Mesendoderm (in vitro differentiated cells): ENCODE measurements around the gene STK35.
"Not testable (repeated sequence)": the region's sequence is repeated elsewhere in the genome, so short reads cannot be mapped to it uniquely, and the experiment has no call there.

ENCODE experiments used
- DNase-seq: peaks from one replicate; pipeline ENCODE4 v3.0.0; 2013
- H2AK5ac ChIP-seq: 2 replicates; pipeline ENCODE4 v1.6.1; 2013; ENCODE audit warnings: low read length, inconsistent platforms
- H2BK120ac ChIP-seq: 2 replicates; pipeline ENCODE4 v1.6.1; 2013; ENCODE audit warnings: low read depth, mild to moderate bottlenecking, low read length, moderate library complexity, mixed read lengths
- H2BK15ac ChIP-seq: replicated peaks from 2 replicates; pipeline ENCODE4 v1.6.1; 2013; ENCODE audit warnings: low read depth, mild to moderate bottlenecking, moderate library complexity
- H2BK5ac ChIP-seq: 2 replicates; pipeline ENCODE4 v1.6.1; 2013; ENCODE audit warnings: low read length, inconsistent platforms
- H3K18ac ChIP-seq: 2 replicates; pipeline ENCODE4 v1.6.1; 2013; ENCODE audit warnings: mild to moderate bottlenecking, low read length, mixed read lengths
- H3K23ac ChIP-seq: one replicate; pipeline ENCODE4 v1.6.1; 2013; ENCODE audit warnings: low read length
- H3K27ac ChIP-seq: 2 replicates; pipeline ENCODE4 v1.5.1; 2013; ENCODE audit warnings: low read depth, mild to moderate bottlenecking, inconsistent platforms, low read length, moderate library complexity
- H3K27me3 ChIP-seq: 2 replicates; pipeline ENCODE4 v1.6.1; 2013; ENCODE audit warnings: low read length, control low read depth, mild to moderate bottlenecking, inconsistent platforms; ENCODE audit not compliant: insufficient read depth, poor library complexity
- H3K36me3 ChIP-seq: 2 replicates; pipeline ENCODE4 v1.6.1; 2013; ENCODE audit warnings: low read length, inconsistent platforms; ENCODE audit not compliant: control insufficient read depth, insufficient read depth
- H3K4ac ChIP-seq: one replicate; pipeline ENCODE4 v1.6.1; 2013; ENCODE audit warnings: low read depth, mild to moderate bottlenecking, low read length, moderate library complexity
- H3K4me1 ChIP-seq: 2 replicates; pipeline ENCODE4 v1.6.1; 2013; ENCODE audit warnings: low read depth, low read length, inconsistent platforms; ENCODE audit not compliant: control insufficient read depth
- H3K4me2 ChIP-seq: 2 replicates; pipeline ENCODE4 v1.6.1; 2013; ENCODE audit warnings: low read length
- H3K4me3 ChIP-seq: 2 replicates; pipeline ENCODE4 v1.5.1; 2013; ENCODE audit warnings: mild to moderate bottlenecking, low read length
- H3K56ac ChIP-seq: one replicate; pipeline ENCODE4 v1.6.1; 2013; ENCODE audit warnings: low read length
- H3K79me1 ChIP-seq: 2 replicates; pipeline ENCODE4 v1.6.1; 2013; ENCODE audit warnings: low read length, inconsistent platforms
- H3K79me2 ChIP-seq: 2 replicates; pipeline ENCODE4 v1.6.1; 2013; ENCODE audit warnings: mild to moderate bottlenecking, low read length; ENCODE audit not compliant: control insufficient read depth, insufficient read depth
- H3K9ac ChIP-seq: 2 replicates; pipeline ENCODE4 v1.6.1; 2013; ENCODE audit warnings: low read length, inconsistent platforms
- H4K5ac ChIP-seq: one replicate; pipeline ENCODE4 v1.6.1; 2013; ENCODE audit warnings: low read length
- H4K8ac ChIP-seq: one replicate; pipeline ENCODE4 v1.6.1; 2013; ENCODE audit warnings: low read depth, mild to moderate bottlenecking, control low read depth, low read length, moderate library complexity
- WGBS: extraction: QIAGEN DNeasy Blood & Tissue Kit; methylation state at CpG from one replicate; pipeline ENCODE4 v1.1.7; 2013; ENCODE audit warnings: low lambda C conversion rate, missing lambda C conversion rate; ENCODE audit not compliant: insufficient coverage; ENCODE audit errors: extremely low coverage; 5-methylcytosine and 5-hydroxymethylcytosine counted together

STK35 gene

GRCh38 chr20:2170404-2170803 lies 68.8 kb downstream of the STK35 start:
- no peak overlapping the region for H4K8ac ChIP-seq
- no peak overlapping the region for H3K23ac ChIP-seq
- no peak overlapping the region for H3K4ac ChIP-seq
- H3K4me1 ChIP-seq = no peaks in the 10 kb centered on the region
- no peaks in the 10 kb centered on the region for H3K36me3 ChIP-seq
- no peak overlapping the region for H3K18ac ChIP-seq
- H2BK5ac ChIP-seq = no peak overlapping the region
- no peak for DNase-seq
- no peak overlapping the region for H3K9ac ChIP-seq
- H3K27me3 ChIP-seq = no peaks in the 10 kb centered on the region
- H2AK5ac ChIP-seq = no peak overlapping the region
- H4K5ac ChIP-seq = no peak overlapping the region
- H2BK120ac ChIP-seq = no peak overlapping the region
- H3K27ac ChIP-seq = no peak overlapping the region
- H3K56ac ChIP-seq = no peak overlapping the region
- H3K79me1 ChIP-seq = no peaks in the 10 kb centered on the region
- H3K4me3 ChIP-seq = no peak overlapping the region
- no peak overlapping the region for H3K4me2 ChIP-seq
- no peak overlapping the region for H2BK15ac ChIP-seq
- no CpG with 5 or more reads among the region's 3 CpGs for WGBS
- H3K79me2 ChIP-seq = no peaks in the 10 kb centered on the region

GRCh38 chr20:2171266-2171790 lies 69.7 kb downstream of the STK35 start:
- Histone ChIP-seq H3K23ac (no peak overlapping the region), H3K18ac (no peak overlapping the region), H2BK5ac (no peak overlapping the region), H3K36me3 (no peaks in the 10 kb centered on the region), H3K27me3 (no peaks in the 10 kb centered on the region), H2AK5ac (no peak overlapping the region), H3K56ac (no peak overlapping the region), H3K4me1 (no peaks in the 10 kb centered on the region), H3K79me1 (no peaks in the 10 kb centered on the region), H4K5ac (no peak overlapping the region), H3K79me2 (no peaks in the 10 kb centered on the region), H2BK120ac (no peak overlapping the region), H3K27ac (no peak overlapping the region), H2BK15ac (no peak overlapping the region), H3K4me2 (no peak overlapping the region), H4K8ac (no peak overlapping the region), H3K4me3 (no peak overlapping the region), H3K9ac (no peak overlapping the region), H3K4ac (no peak overlapping the region)
- no peak for DNase-seq
- no CpG with 5 or more reads among the region's 10 CpGs for WGBS

GRCh38 chr20:2171840-2172239 lies 70.2 kb downstream of the STK35 start:
- H3K18ac ChIP-seq = not testable (repeated sequence)
- no CpG with 5 or more reads among the region's 6 CpGs for WGBS

GRCh38 chr20:2172305-2173175 lies 70.9 kb downstream of the STK35 start:
- Histone ChIP-seq H2BK120ac (no peak overlapping the region), H3K4me2 (no peak overlapping the region), H3K79me2 (no peaks in the 10 kb centered on the region), H3K4me1 (no peaks in the 10 kb centered on the region), H2BK5ac (no peak overlapping the region), H3K4ac (no peak overlapping the region), H3K18ac (no peak overlapping the region), H2AK5ac (no peak overlapping the region), H3K23ac (no peak overlapping the region), H2BK15ac (no peak overlapping the region), H3K27ac (no peak overlapping the region), H3K79me1 (no peaks in the 10 kb centered on the region), H3K36me3 (no peaks in the 10 kb centered on the region), H4K8ac (no peak overlapping the region), H4K5ac (no peak overlapping the region), H3K27me3 (no peaks in the 10 kb centered on the region), H3K9ac (no peak overlapping the region), H3K56ac (no peak overlapping the region), H3K4me3 (no peak overlapping the region)
- no CpG with 5 or more reads among the region's 17 CpGs for WGBS
- peak; percentile 50 for DNase-seq

More at GRCh38 chr20:2171840-2172239, 70.2 kb downstream of the STK35 start:
- not testable (repeated sequence) for H3K4me3 ChIP-seq, H3K56ac ChIP-seq, H3K9ac ChIP-seq, H2BK15ac ChIP-seq, H4K8ac ChIP-seq, DNase-seq, H3K4me1 ChIP-seq, H3K79me2 ChIP-seq, H2BK120ac ChIP-seq, H3K4me2 ChIP-seq, H4K5ac ChIP-seq, H3K79me1 ChIP-seq, H3K27ac ChIP-seq, H3K4ac ChIP-seq, H3K27me3 ChIP-seq, H3K23ac ChIP-seq, H3K36me3 ChIP-seq, H2BK5ac ChIP-seq, H2AK5ac ChIP-seq

GRCh38 chr20:2173186-2173585 lies 71.6 kb downstream of the STK35 start:
- Histone ChIP-seq H3K4me3 (no peak overlapping the region), H4K5ac (no peak overlapping the region), H3K9ac (no peak overlapping the region), H3K4me2 (no peak overlapping the region), H2BK15ac (no peak overlapping the region), H3K79me2 (no peaks in the 10 kb centered on the region), H3K4ac (no peak overlapping the region), H2BK120ac (no peak overlapping the region), H3K27me3 (no peaks in the 10 kb centered on the region), H3K4me1 (no peaks in the 10 kb centered on the region), H3K56ac (no peak overlapping the region), H3K18ac (no peak overlapping the region), H3K23ac (no peak overlapping the region), H3K27ac (no peak overlapping the region), H3K79me1 (no peaks in the 10 kb centered on the region), H2BK5ac (no peak overlapping the region), H2AK5ac (no peak overlapping the region), H3K36me3 (no peaks in the 10 kb centered on the region), H4K8ac (no peak overlapping the region)
- WGBS = no CpG with 5 or more reads among the region's 6 CpGs
- DNase-seq = no peak
